A204.1 (cell line): ENCODE measurements around the gene MICOS13.

Experiments
- FAIRE-seq: peaks from 2 replicates; lab custom pipeline; 2012; peaks lifted over from hg19 to GRCh38; lab: Jason Lieb, UNC

The MICOS13 gene

GRCh38 chr19:5667751-5668271, 12.5 kb downstream of the MICOS13 start:
- no peak for FAIRE-seq

GRCh38 chr19:5666921-5667610, 13.2 kb downstream of the MICOS13 start:
- FAIRE-seq: no peak

- FAIRE-seq: no peak
These were observed 14.4 kb downstream of the MICOS13 start for GRCh38 chr19:5665781-5666513.

GRCh38 chr19:5664515-5664914, 15.8 kb downstream of the MICOS13 start:
- FAIRE-seq: no peak

GRCh38 chr19:5663904-5664303, 16.4 kb downstream of the MICOS13 start:
- no peak for FAIRE-seq

GRCh38 chr19:5661483-5661882, 18.8 kb downstream of the MICOS13 start:
- no peak for FAIRE-seq

- no peak for FAIRE-seq
These were observed 24.9 kb downstream of the MICOS13 start for GRCh38 chr19:5655412-5655811.

GRCh38 chr19:5654931-5655330, 25.4 kb downstream of the MICOS13 start:
- no peak for FAIRE-seq

- no peak for FAIRE-seq
These were observed 28.1 kb downstream of the MICOS13 start for GRCh38 chr19:5652261-5652660.

GRCh38 chr19:5651361-5651760, 29.0 kb downstream of the MICOS13 start:
- FAIRE-seq: no peak

- FAIRE-seq: no peak
These were observed 31.9 kb downstream of the MICOS13 start for GRCh38 chr19:5648464-5648863.

- no peak for FAIRE-seq
These were observed 33.6 kb downstream of the MICOS13 start for GRCh38 chr19:5646703-5647102.

- FAIRE-seq: no peak
These were observed 34.9 kb downstream of the MICOS13 start for GRCh38 chr19:5645409-5645808.

GRCh38 chr19:5644037-5644436, 36.3 kb downstream of the MICOS13 start:
- no peak for FAIRE-seq

GRCh38 chr19:5643060-5643459, 37.3 kb downstream of the MICOS13 start:
- FAIRE-seq: no peak

GRCh38 chr19:5642204-5642603, 38.1 kb downstream of the MICOS13 start:
- FAIRE-seq: no peak

- no peak for FAIRE-seq
These were observed 39.1 kb downstream of the MICOS13 start for GRCh38 chr19:5641171-5641570.

GRCh38 chr19:5637971-5638370, 42.3 kb downstream of the MICOS13 start:
- FAIRE-seq: no peak

GRCh38 chr19:5635427-5635826, 44.9 kb downstream of the MICOS13 start:
- FAIRE-seq: no peak

- no peak for FAIRE-seq
These were observed 47.7 kb downstream of the MICOS13 start for GRCh38 chr19:5632657-5633056.

- no peak for FAIRE-seq
These were observed 48.1 kb downstream of the MICOS13 start for GRCh38 chr19:5632241-5632612.

- FAIRE-seq: no peak
These were observed 48.6 kb downstream of the MICOS13 start for GRCh38 chr19:5631567-5632240.

GRCh38 chr19:5628919-5629481, 51.3 kb downstream of the MICOS13 start:
- FAIRE-seq: no peak
